GM12892 (cell line): ENCODE measurements around the gene MRTFB.

Source experiments
- DNase-seq: peaks from one replicate; pipeline ENCODE4 v3.0.0; 2011; ENCODE audit not compliant: insufficient read length
- FAIRE-seq: peaks from 2 replicates; lab custom pipeline; 2011; peaks lifted over from hg19 to GRCh38; lab: Jason Lieb, UNC
- POLR2A ChIP-seq: IDR thresholded peaks from 2 replicates; pipeline ENCODE4 v1.6.1; 2011; ENCODE audit warnings: low read depth, low read length, control low read depth
- POLR2AphosphoS5 ChIP-seq: IDR thresholded peaks from 2 replicates; pipeline ENCODE4 v1.6.1; 2011; ENCODE audit warnings: low read depth, low read length, control low read depth
- TAF1 ChIP-seq: IDR thresholded peaks from 2 replicates; pipeline ENCODE4 v1.6.1; 2011; ENCODE audit warnings: low read depth, mild to moderate bottlenecking, control low read depth, low read length, borderline replicate concordance

MRTFB gene

GRCh38 chr16:14315683-14316320 is 244.7 kb downstream of the MRTFB start:
- TF ChIP-seq POLR2A: no peak
- no peak for TF ChIP-seq POLR2AphosphoS5
- TF ChIP-seq TAF1: no peak
- DNase-seq (no peak), FAIRE-seq (no peak)
